IMR-90 (cell line): ENCODE measurements around the gene PROCA1. TPM values are rescaled to one million over a fixed set of nuclear protein-coding genes. Genes with fewer than 3 reads are reported as not detected.
"Not testable (repeated sequence)": the region's sequence is repeated elsewhere in the genome, so short reads cannot be mapped to it uniquely, and the experiment has no call there.

Experiments
- ATAC-seq: fragments of 200-7000 bp; cut with Tn5 transposase; 2 replicates; pipeline ENCODE4 v1.9.1; 2020; ENCODE audit warnings: low read depth, mild to moderate bottlenecking, moderate library complexity
- BruUV-seq: library from RNA; stranded (reverse); fragments of 400-500 nt; replicated peaks from 2 replicates; lab custom pipeline; 2021; lab: Mats Ljungman, UMichigan
- CTCF ChIA-PET: fragments of 300-600 bp; formaldehyde crosslinking; extraction: SDS; loops from one replicate; lab custom pipeline; 2021; ENCODE audit warnings: antibody characterized with exemption; lab: Yijun Ruan, JAX
- POLR2A ChIA-PET: fragments of 300-600 bp; sonication (Branson Sonifier 250); formaldehyde crosslinking; loops from one replicate; lab custom pipeline; 2022; ENCODE audit warnings: antibody characterized with exemption; ENCODE audit not compliant: unreplicated experiment; lab: Charles Lee
- DNase-seq: peaks from one replicate; pipeline ENCODE4 v3.0.0; 2013
- H2AFZ ChIP-seq: replicated peaks from 2 replicates; pipeline ENCODE3; 2013; ENCODE audit warnings: low read length, mild to moderate bottlenecking; ENCODE audit not compliant: poor library complexity
- H2AK5ac ChIP-seq: 2 replicates; pipeline ENCODE4 v1.6.1; 2013; ENCODE audit warnings: low read depth, low read length, inconsistent platforms
- H2AK9ac ChIP-seq: replicated peaks from 2 replicates; pipeline ENCODE3; 2013; ENCODE audit warnings: mild to moderate bottlenecking, low read depth, low read length, moderate library complexity; ENCODE audit not compliant: poor library complexity
- H2BK120ac ChIP-seq: 2 replicates; pipeline ENCODE4 v1.6.1; 2013; ENCODE audit warnings: low read depth, low read length, inconsistent platforms
- H2BK15ac ChIP-seq: 3 replicates; pipeline ENCODE4 v1.6.1; 2013; ENCODE audit warnings: low read depth, low read length, inconsistent platforms
- H2BK20ac ChIP-seq: 2 replicates; pipeline ENCODE4 v1.6.1; 2013; ENCODE audit warnings: low read depth, mild to moderate bottlenecking, inconsistent platforms, low read length, moderate library complexity
- H2BK5ac ChIP-seq: 2 replicates; pipeline ENCODE4 v1.6.1; 2013; ENCODE audit warnings: mild to moderate bottlenecking, low read depth, low read length, inconsistent platforms; ENCODE audit not compliant: poor library complexity, severe bottlenecking
- H3K14ac ChIP-seq: replicated peaks from 2 replicates; pipeline ENCODE4 v1.6.1; 2013; ENCODE audit warnings: low read depth, low read length, inconsistent platforms
- H3K18ac ChIP-seq: 2 replicates; pipeline ENCODE4 v1.6.1; 2013; ENCODE audit warnings: low read depth, low read length, control low read depth
- H3K23ac ChIP-seq: 2 replicates; pipeline ENCODE4 v1.6.1; 2013; ENCODE audit warnings: low read depth, low read length, inconsistent platforms
- H3K27ac ChIP-seq: 2 replicates; pipeline ENCODE4 v1.5.1; 2013; ENCODE audit warnings: mild to moderate bottlenecking, control low read depth, low read length; ENCODE audit not compliant: insufficient read depth
- H3K27me3 ChIP-seq: 2 replicates; pipeline ENCODE4 v1.6.1; 2013; ENCODE audit warnings: low read length; ENCODE audit not compliant: control insufficient read depth, insufficient read depth
- H3K36me3 ChIP-seq: 2 replicates; pipeline ENCODE4 v1.6.1; 2013; ENCODE audit warnings: low read length, mixed read lengths; ENCODE audit not compliant: control insufficient read depth, insufficient read depth
- H3K4ac ChIP-seq: 2 replicates; pipeline ENCODE4 v1.6.1; 2013; ENCODE audit warnings: low read depth, low read length, inconsistent platforms
- H3K4me1 ChIP-seq: 2 replicates; pipeline ENCODE4 v1.6.1; 2013; ENCODE audit warnings: low read length, mixed read lengths; ENCODE audit not compliant: control insufficient read depth, insufficient read depth
- H3K4me2 ChIP-seq: 2 replicates; pipeline ENCODE4 v1.6.1; 2013; ENCODE audit warnings: low read depth, mild to moderate bottlenecking, control low read depth, low read length, moderate library complexity
- H3K4me3 ChIP-seq: 2 replicates; pipeline ENCODE4 v1.5.1; 2013; ENCODE audit warnings: low read depth, mild to moderate bottlenecking, control low read depth, low read length, moderate library complexity; ENCODE audit not compliant: insufficient read depth
- H3K56ac ChIP-seq: 2 replicates; pipeline ENCODE4 v1.6.1; 2013; ENCODE audit warnings: low read length, inconsistent platforms; ENCODE audit not compliant: insufficient read depth; ENCODE audit errors: extremely low read depth
- H3K79me1 ChIP-seq, 2 experiments: 2 replicates each; pipeline ENCODE4 v1.6.1; 2013; ENCODE audit warnings: low read length in 2 of 2, inconsistent platforms in 1 of 2, low read depth in 1 of 2
- H3K9ac ChIP-seq: 2 replicates; pipeline ENCODE4 v1.6.1; 2013; ENCODE audit warnings: low read depth, low read length, control low read depth
- H3K9me1 ChIP-seq: 2 replicates; pipeline ENCODE4 v1.6.1; 2013; ENCODE audit warnings: low read length, inconsistent platforms; ENCODE audit not compliant: insufficient read depth
- H3K9me3 ChIP-seq: 2 replicates; pipeline ENCODE4 v1.6.1; 2013; ENCODE audit warnings: low read length; ENCODE audit not compliant: control insufficient read depth, insufficient read depth
- H4K20me1 ChIP-seq: 2 replicates; pipeline ENCODE4 v1.6.1; 2013; ENCODE audit warnings: low read length, inconsistent platforms; ENCODE audit not compliant: insufficient read depth
- H4K5ac ChIP-seq: 2 replicates; pipeline ENCODE4 v1.6.1; 2013; ENCODE audit warnings: mild to moderate bottlenecking, low read depth, low read length, control low read depth
- H4K8ac ChIP-seq, 2 experiments: 2 replicates each; pipeline ENCODE4 v1.6.1; 2013; ENCODE audit warnings: low read depth in 2 of 2, low read length in 2 of 2, control low read depth in 1 of 2, inconsistent platforms in 1 of 2
- H4K91ac ChIP-seq: 2 replicates; pipeline ENCODE4 v1.6.1; 2013; ENCODE audit warnings: low read depth, low read length, inconsistent platforms; ENCODE audit not compliant: insufficient read depth
- WGBS, 2 experiments: methylation state at CpG; one replicate each; pipeline versions ENCODE4 v1.1.5 to v1.1.7; 2013; ENCODE audit warnings: missing lambda C conversion rate in 2 of 2; ENCODE audit not compliant: insufficient read length in 1 of 2; ENCODE audit errors: extremely low coverage in 2 of 2; 5-methylcytosine and 5-hydroxymethylcytosine counted together
- dilution Hi-C: fragments of 300-500 bp; cut with HindIII; formaldehyde crosslinking; loops from one replicate; pipeline ENCODE4 v1.14.3; 2018; ENCODE audit warnings: low sequenced_read_pairs; ENCODE audit not compliant: unreplicated experiment
- in situ Hi-C: fragments of 300-500 bp; cut with MboI; formaldehyde crosslinking; loops from 3 replicates; pipeline ENCODE4 v1.14.3; 2019; ENCODE audit warnings: low sequenced_read_pairs, inconsistent platforms, mixed read lengths
- intact Hi-C: fragments of 100-400 bp; cut with micrococcal nuclease; formaldehyde crosslinking; loops from 2 replicates; pipeline ENCODE4 v1.10.0; 2022
- polyA plus RNA-seq, 3 experiments: library from polyadenylated mRNA; depleted of rRNA; stranded (reverse); fragments of >200 nt; gene quantifications; 2 replicates each; pipeline ENCODE4 v1.2.3, GENCODE V29; 2012; ENCODE audit warnings: low replicate concordance in 1 of 3
- total RNA-seq: library from RNA; depleted of rRNA; stranded (reverse); fragments of >200 nt; gene quantifications from 2 replicates; pipeline ENCODE4 v1.2.3, GENCODE V29; 2012

The PROCA1 gene
- total and polyA plus RNA-seq, 2 of the 4 experiments (the other 2 are of a cell fraction): 0.36 to 1.7 TPM

GRCh38 chr17:28720997-28721329 lies 9.3 kb upstream of the PROCA1 start:
- H4K91ac ChIP-seq, H3K23ac ChIP-seq, H3K9me3 ChIP-seq, ATAC-seq, intact Hi-C loops, H3K27me3 ChIP-seq, BruUV-seq, H2AK9ac ChIP-seq, H4K8ac ChIP-seq, H2AFZ ChIP-seq, in situ Hi-C loops, H2BK120ac ChIP-seq, dilution Hi-C loops, H4K5ac ChIP-seq, H2BK20ac ChIP-seq, H3K14ac ChIP-seq, H3K18ac ChIP-seq, H3K4ac ChIP-seq, H3K9me1 ChIP-seq, H2BK15ac ChIP-seq, DNase-seq: not testable (repeated sequence)
- H3K9ac ChIP-seq: peak overlapping the region; percentile 88
- H3K36me3 ChIP-seq: peaks cover 36% of the 10 kb centered on the region
- H3K56ac ChIP-seq: 0 out of 2 replicates have a peak overlapping the region, but pooled peaks have one; percentile 17
- H3K79me1 ChIP-seq: peaks cover 13 to 56% of the 10 kb centered on the region in 2 experiments; a peak in 3 of 4 replicates
- WGBS, 2 experiments: 24% methylated on average over 15 of the region's 19 CpGs; no CpG with 5 or more reads in 1 of the 2 experiments
- peaks cover 18% of the 10 kb centered on the region for H3K4me1 ChIP-seq
- peaks cover 52% of the 10 kb centered on the region for H4K20me1 ChIP-seq
- peak overlapping the region; percentile 85 for H3K4me2 ChIP-seq
- peak overlapping the region; percentile 8; the same call in 1 of the 2 replicates for H3K27ac ChIP-seq
- peak overlapping the region; percentile 39; the same call in 1 of the 2 replicates for H2AK5ac ChIP-seq
- peak overlapping the region; percentile 10 for H2BK5ac ChIP-seq
- H3K4me3 ChIP-seq: peak overlapping the region; percentile 70
- ChIA-PET POLR2A (interaction anchor here (0.9 kb wide), 1 partner anchor 187 kb away, joined by 7 read pairs; no protein-coding TSS in a partner anchor), CTCF (interaction anchor here (0.9 kb wide), 1 partner anchor 396 kb away, joined by 3 read pairs; no protein-coding TSS in a partner anchor)
